ENCODE data around the gene IQCN.
A peak's percentile ranks its signal among the peaks of the same experiment; 100 is the strongest.

IQCN gene

GRCh38 chr19:18274219-18274780 is at the start of gene IQCN:
Gene IQCN (minus strand): TSS chr19:18274452. CDS start chr19:18269478, 4,974 bp downstream.
- no peak for DNase-seq (ENCODE audit: low spot score)

- peak; percentile 99 for DNase-seq (ENCODE audit: low spot score)
Measured at GRCh38 chr19:18322759-18323460, 48.7 kb upstream of the IQCN start, which contains the start of gene LSM4. Gene LSM4 (minus strand): TSS chr19:18323076. CDS start chr19:18323020, 56 bp downstream.

GRCh38 chr19:18322318-18322758 is 48.1 kb upstream of the IQCN start:
- DNase-seq (ENCODE audit: low spot score), result peak; percentile 78

GRCh38 chr19:18321734-18322102 is 47.5 kb upstream of the IQCN start:
- DNase-seq (ENCODE audit: low spot score), result peak; percentile 18

- DNase-seq (ENCODE audit: low spot score), result no peak
Measured at GRCh38 chr19:18320865-18321733, 46.8 kb upstream of the IQCN start.

- no peak for DNase-seq (ENCODE audit: low spot score)
Measured at GRCh38 chr19:18319591-18320135, 45.4 kb upstream of the IQCN start.

GRCh38 chr19:18317961-18318800 is 43.9 kb upstream of the IQCN start:
- DNase-seq (ENCODE audit: low spot score), result no peak

GRCh38 chr19:18313398-18313797 is 39.1 kb upstream of the IQCN start:
- DNase-seq (ENCODE audit: low spot score), result peak; percentile 6

- DNase-seq (ENCODE audit: low spot score), result peak; percentile 2
Measured at GRCh38 chr19:18312092-18312534, 37.9 kb upstream of the IQCN start.

GRCh38 chr19:18311502-18312091 is 37.3 kb upstream of the IQCN start:
- no peak for DNase-seq (ENCODE audit: low spot score)

GRCh38 chr19:18310966-18311365 is 36.7 kb upstream of the IQCN start:
- no peak for DNase-seq (ENCODE audit: low spot score)

- peak; percentile 3 for DNase-seq (ENCODE audit: low spot score)
Measured at GRCh38 chr19:18310118-18310909, 36.1 kb upstream of the IQCN start.

- DNase-seq (ENCODE audit: low spot score), result peak; percentile 3
Measured at GRCh38 chr19:18309525-18310064, 35.3 kb upstream of the IQCN start.

- no peak for DNase-seq (ENCODE audit: low spot score)
Measured at GRCh38 chr19:18308948-18309325, 34.7 kb upstream of the IQCN start.

GRCh38 chr19:18308051-18308947 is 34.0 kb upstream of the IQCN start:
- DNase-seq (ENCODE audit: low spot score), result peak; percentile 1

- DNase-seq (ENCODE audit: low spot score), result peak; percentile 5
Measured at GRCh38 chr19:18307271-18307681, 33.0 kb upstream of the IQCN start.

GRCh38 chr19:18306888-18307260 is 32.6 kb upstream of the IQCN start:
- no peak for DNase-seq (ENCODE audit: low spot score)

GRCh38 chr19:18306209-18306887 is 32.1 kb upstream of the IQCN start:
- DNase-seq (ENCODE audit: low spot score), result no peak
